Endothelial cell (in vitro differentiated cells): ENCODE results near the gene CERT1. TPM values are rescaled to one million over a fixed set of nuclear protein-coding genes. Genes with fewer than 3 reads are reported as not detected.

Experiments used
- DNase-seq: peaks from one replicate; pipeline ENCODE4 v3.0.0; 2021; ENCODE audit warnings: low spot score
- H3K27ac Mint-ChIP-seq: one replicate; pipeline ENCODE4 v1.8.0; 2021; ENCODE audit warnings: mixed read lengths, inconsistent platforms; ENCODE audit not compliant: unreplicated experiment
- H3K27me3 Mint-ChIP-seq: one replicate; pipeline ENCODE4 v1.8.0; 2021; ENCODE audit warnings: mild to moderate bottlenecking, moderate library complexity, mixed read lengths, inconsistent platforms; ENCODE audit not compliant: unreplicated experiment
- H3K36me3 Mint-ChIP-seq: one replicate; pipeline ENCODE4 v1.8.0; 2021; ENCODE audit warnings: mild to moderate bottlenecking, low read depth, mixed read lengths, inconsistent platforms; ENCODE audit not compliant: unreplicated experiment
- H3K4me1 Mint-ChIP-seq: one replicate; pipeline ENCODE4 v1.8.0; 2021; ENCODE audit warnings: mild to moderate bottlenecking, mixed read lengths, inconsistent platforms; ENCODE audit not compliant: unreplicated experiment
- H3K4me3 Mint-ChIP-seq: one replicate; pipeline ENCODE4 v1.8.0; 2021; ENCODE audit warnings: mild to moderate bottlenecking, mixed read lengths, inconsistent platforms; ENCODE audit not compliant: unreplicated experiment
- H3K9me3 Mint-ChIP-seq: one replicate; pipeline ENCODE4 v1.8.0; 2021; ENCODE audit warnings: mixed read lengths, inconsistent platforms; ENCODE audit not compliant: unreplicated experiment
- CTCF ChIP-seq: fragments of 200-600 bp; sonication (generic); IDR thresholded peaks from one replicate; pipeline ENCODE4 v1.5.0; 2021; ENCODE audit warnings: antibody characterized with exemption; ENCODE audit not compliant: unreplicated experiment
- total RNA-seq: library from RNA; stranded (reverse); fragmentation: NEBNext Ultra II Directional; extraction: Animal tissue kit (Norgen Biotek cat#: 25700); gene quantifications from one replicate; pipeline ENCODE4 v1.2.1, GENCODE V29; 2021; ENCODE audit not compliant: unreplicated experiment

CERT1 gene
- total RNA-seq, 1 donor from 2014 or later: 46.8 TPM

DNA sequence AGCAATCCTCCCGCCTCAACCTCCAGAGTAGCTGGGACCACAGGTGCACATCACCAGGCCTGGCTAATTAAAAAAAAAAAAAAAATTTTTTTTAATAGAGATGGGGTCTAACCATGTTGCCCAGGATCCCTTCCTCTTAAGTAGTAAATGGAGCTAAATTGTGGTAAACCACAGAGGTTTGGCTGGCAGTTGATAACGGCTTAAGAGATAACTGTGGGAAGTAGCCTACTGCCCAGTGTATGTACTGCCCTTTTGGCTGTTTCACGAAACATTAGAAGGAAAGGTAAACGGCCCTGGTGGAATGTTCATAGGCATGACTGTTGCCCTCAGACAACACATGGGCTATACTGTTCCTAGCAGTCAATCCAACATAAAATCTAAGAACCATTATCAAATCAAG, 130.0 kb downstream of the CERT1 start:
- Mint-ChIP-seq H3K4me1 (no peaks in the 10 kb centered on the region), H3K36me3 (no peaks in the 10 kb centered on the region), H3K27ac (no peak overlapping the region), H3K27me3 (peaks cover 1% of the 10 kb centered on the region), H3K4me3 (no peak overlapping the region), H3K9me3 (no peaks in the 10 kb centered on the region)
- TF ChIP-seq CTCF: no peak
- DNase-seq: no peak

GRCh38 chr5:75380099-75380498, 131.3 kb downstream of the CERT1 start:
- TF ChIP-seq CTCF: no peak
- Mint-ChIP-seq H3K27ac (no peak overlapping the region), H3K36me3 (peaks cover 4% of the 10 kb centered on the region), H3K4me1 (no peaks in the 10 kb centered on the region), H3K4me3 (no peak overlapping the region), H3K9me3 (no peaks in the 10 kb centered on the region), H3K27me3 (peaks cover 1% of the 10 kb centered on the region)
- no peak for DNase-seq

DNA sequence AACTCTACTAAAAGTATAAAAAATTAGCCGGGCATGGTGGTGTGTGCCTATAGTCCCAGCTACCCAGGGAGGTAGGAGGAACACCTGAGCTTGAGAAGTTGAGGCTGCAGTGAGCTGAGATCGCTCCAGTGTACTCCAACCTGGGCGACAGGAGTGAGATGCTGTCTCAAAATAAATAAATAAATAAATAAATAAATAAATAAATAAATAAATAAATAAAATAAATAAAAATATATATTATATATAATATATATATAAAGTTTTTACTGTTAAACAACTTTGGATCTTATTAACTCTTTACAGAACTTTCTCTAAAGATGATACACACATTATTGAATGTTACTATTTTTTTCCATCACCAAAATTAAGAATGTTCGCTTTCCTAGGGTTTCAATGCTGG, 136.0 kb downstream of the CERT1 start:
- no peak for TF ChIP-seq CTCF
- Mint-ChIP-seq H3K9me3 (no peaks in the 10 kb centered on the region), H3K4me1 (no peaks in the 10 kb centered on the region), H3K27ac (no peak overlapping the region), H3K4me3 (no peak overlapping the region), H3K27me3 (peaks cover 1% of the 10 kb centered on the region), H3K36me3 (peaks cover 10% of the 10 kb centered on the region)
- DNase-seq: no peak

DNA sequence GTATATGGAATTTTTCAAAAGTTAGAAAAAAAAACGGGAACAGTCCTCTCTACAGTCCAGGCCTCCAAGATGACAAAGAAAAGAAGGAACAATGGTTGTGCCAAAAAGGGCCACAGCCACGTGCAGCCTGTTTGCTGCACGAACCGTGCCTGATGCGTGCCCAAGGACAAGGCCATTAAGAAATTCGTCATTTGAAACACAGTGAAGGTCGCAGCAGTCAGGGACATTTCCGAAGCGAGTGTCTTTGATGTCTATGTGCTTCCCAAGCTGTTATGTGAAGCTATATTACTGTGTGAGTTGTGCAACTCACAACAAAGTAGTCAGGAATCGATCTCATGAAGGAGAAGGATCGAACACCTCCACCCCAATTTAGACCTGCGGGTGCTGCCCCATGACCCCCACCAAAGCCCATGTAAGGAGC, 137.0 kb downstream of the CERT1 start:
- Mint-ChIP-seq H3K4me3 (no peak overlapping the region), H3K36me3 (peaks cover 10% of the 10 kb centered on the region), H3K4me1 (no peaks in the 10 kb centered on the region), H3K27me3 (peaks cover 1% of the 10 kb centered on the region), H3K27ac (no peak overlapping the region), H3K9me3 (no peaks in the 10 kb centered on the region)
- TF ChIP-seq CTCF: no peak
- DNase-seq: no peak

DNA sequence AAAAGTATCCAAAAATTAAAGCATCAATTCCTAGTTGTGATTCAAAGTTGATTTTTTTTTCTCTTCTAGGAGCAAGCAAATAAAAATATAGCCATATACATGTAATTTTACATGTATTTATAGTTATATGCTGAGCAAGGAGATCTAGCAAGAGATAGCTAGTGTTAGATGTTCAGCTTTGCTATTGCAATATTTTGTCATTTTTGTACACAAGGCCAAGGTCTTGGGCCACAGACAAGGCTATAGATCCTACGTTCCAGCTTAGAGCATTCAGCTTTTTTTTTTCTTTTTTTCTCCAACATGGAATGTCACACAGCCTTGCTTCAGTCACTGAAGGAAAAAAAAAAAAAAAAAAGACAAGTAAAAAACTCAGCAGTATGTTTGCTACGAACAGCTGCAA, 137.6 kb downstream of the CERT1 start:
- H3K4me1 Mint-ChIP-seq: no peaks in the 10 kb centered on the region
- no peak overlapping the region for H3K27ac Mint-ChIP-seq
- no peaks in the 10 kb centered on the region for H3K9me3 Mint-ChIP-seq
- no peak for TF ChIP-seq CTCF
- no peak for DNase-seq
- peaks cover 10% of the 10 kb centered on the region for H3K36me3 Mint-ChIP-seq
- no peak overlapping the region for H3K4me3 Mint-ChIP-seq
- H3K27me3 Mint-ChIP-seq: peaks cover 1% of the 10 kb centered on the region
